ENCODE measurements around the gene CLEC20A. TPM values are rescaled to one million over a fixed set of nuclear protein-coding genes. Genes with fewer than 3 reads are reported as not detected.

CLEC20A gene
- total and polyA plus RNA-seq, 2 donors (not counting 1 experiment from before 2014, with no cell fraction given), result 4.9 to 5.2 TPM

GRCh38 chr1:178516110-178516509 is 19.3 kb upstream of the CLEC20A start:
- WGBS (ENCODE audit: insufficient coverage), result 100% methylated on average over 3 of the region's 4 CpGs
- H3K27ac ChIP-seq (ENCODE audit: low read length in 2 of 2), result no peak overlapping the region
- Mint-ChIP-seq H3K4me3 (no peak overlapping the region), H3K27me3 (no peaks in the 10 kb centered on the region), H3K9me3 (ENCODE audit: insufficient read depth) (no peaks in the 10 kb centered on the region), H3K4me1 (no peaks in the 10 kb centered on the region), H3K27ac (no peak overlapping the region)
- no peak overlapping the region for H3K4me2 ChIP-seq (replicated peaks; ENCODE audit: low read depth, low read length, poor library complexity, severe bottlenecking)
- ChIA-PET CTCF (interaction anchor here (1.0 kb wide), 1 partner anchor 17 kb away, joined by 7 read pairs; no protein-coding TSS in a partner anchor), POLR2A (no interaction called here)
- H3K9me3 ChIP-seq (ENCODE audit: control extremely low read depth in 1 of 3, control insufficient read depth in 2 of 3, insufficient read depth in 1 of 3, low read length in 2 of 3), result no peaks in the 10 kb centered on the region
- ATAC-seq (ENCODE audit: low read depth) (no peak), DNase-seq (no peak)
- no peak overlapping the region for H2AFZ ChIP-seq (ENCODE audit: insufficient read depth, low read depth, low read length, poor library complexity, severe bottlenecking)
- H3K4me1 ChIP-seq (ENCODE audit: control insufficient read depth in 2 of 2, insufficient read depth in 2 of 2, low read length in 2 of 2), result no peaks in the 10 kb centered on the region
- no peak overlapping the region for H3K9ac ChIP-seq (ENCODE audit: low read length)
- H3K79me2 ChIP-seq (ENCODE audit: control insufficient read depth, insufficient read depth, low read length), result no peaks in the 10 kb centered on the region
- intact Hi-C loops (cut with micrococcal nuclease), result no loop called here
- no peaks in the 10 kb centered on the region for H3K36me3 ChIP-seq (replicated peaks in 1 of 2; ENCODE audit: control extremely low read depth in 1 of 2, control insufficient read depth in 1 of 2, extremely low read depth in 1 of 2, insufficient read depth in 2 of 2, low read length in 1 of 2)
- no peak overlapping the region for H3K4me3 ChIP-seq (ENCODE audit: control extremely low read depth in 1 of 5, extremely low read depth in 1 of 5, insufficient read depth in 1 of 5, low read depth in 2 of 5, low read length in 4 of 5)
- no peaks in the 10 kb centered on the region for H3K27me3 ChIP-seq (replicated peaks in 1 of 4; ENCODE audit: control extremely low read depth in 1 of 4, control insufficient read depth in 3 of 4, insufficient read depth in 4 of 4, low read length in 3 of 4)
- no peaks in the 10 kb centered on the region for H4K20me1 ChIP-seq (ENCODE audit: control insufficient read depth, insufficient read depth, low read length, poor library complexity, severe bottlenecking)
- TF ChIP-seq EZH2 (IDR thresholded peaks at IDR 0.05; ENCODE audit: borderline replicate concordance, insufficient read depth, low read depth, low read length, poor library complexity, severe bottlenecking), result no peak
- no peak for TF ChIP-seq CTCF (IDR thresholded peaks at IDR 0.05)

- H3K9me3 Mint-ChIP-seq (ENCODE audit: insufficient read depth), result no peaks in the 10 kb centered on the region
- Histone ChIP-seq H3K4me3 (ENCODE audit: control extremely low read depth in 1 of 5, extremely low read depth in 1 of 5, insufficient read depth in 1 of 5, low read depth in 2 of 5, low read length in 4 of 5) (no peak overlapping the region), H3K79me2 (ENCODE audit: control insufficient read depth, insufficient read depth, low read length) (no peaks in the 10 kb centered on the region), H3K27me3 (replicated peaks in 1 of 4; ENCODE audit: control extremely low read depth in 1 of 4, control insufficient read depth in 3 of 4, insufficient read depth in 4 of 4, low read length in 3 of 4) (no peaks in the 10 kb centered on the region), H3K9me3 (ENCODE audit: control extremely low read depth in 1 of 3, control insufficient read depth in 2 of 3, insufficient read depth in 1 of 3, low read length in 2 of 3) (no peaks in the 10 kb centered on the region), H3K27ac (ENCODE audit: low read length in 2 of 2) (no peak overlapping the region), H3K4me2 (replicated peaks; ENCODE audit: low read depth, low read length, poor library complexity, severe bottlenecking) (no peak overlapping the region), H3K4me1 (ENCODE audit: control insufficient read depth in 2 of 2, insufficient read depth in 2 of 2, low read length in 2 of 2) (no peaks in the 10 kb centered on the region), H4K20me1 (ENCODE audit: control insufficient read depth, insufficient read depth, low read length, poor library complexity, severe bottlenecking) (no peaks in the 10 kb centered on the region), H3K9ac (ENCODE audit: low read length) (no peak overlapping the region), H3K36me3 (replicated peaks in 1 of 2; ENCODE audit: control extremely low read depth in 1 of 2, control insufficient read depth in 1 of 2, extremely low read depth in 1 of 2, insufficient read depth in 2 of 2, low read length in 1 of 2) (no peaks in the 10 kb centered on the region), H2AFZ (ENCODE audit: insufficient read depth, low read depth, low read length, poor library complexity, severe bottlenecking) (no peak overlapping the region)
- no peaks in the 10 kb centered on the region for H3K27me3 Mint-ChIP-seq
- TF ChIP-seq EZH2 (IDR thresholded peaks at IDR 0.05; ENCODE audit: borderline replicate concordance, insufficient read depth, low read depth, low read length, poor library complexity, severe bottlenecking) (no peak), CTCF (IDR thresholded peaks at IDR 0.05) (no peak)
- H3K4me1 Mint-ChIP-seq, result no peaks in the 10 kb centered on the region
- no peak overlapping the region for H3K27ac Mint-ChIP-seq
- 94% methylated on average over 9 of the region's 14 CpGs for WGBS (ENCODE audit: insufficient coverage)
- H3K4me3 Mint-ChIP-seq, result no peak overlapping the region
- ATAC-seq (ENCODE audit: low read depth) (no peak), DNase-seq (no peak)
- ChIA-PET CTCF (no interaction called here), POLR2A (interaction anchor here (0.6 kb wide), 1 partner anchor 820 kb away, joined by 3 read pairs; no protein-coding TSS in a partner anchor)
- intact Hi-C loops (cut with micrococcal nuclease), result no loop called here
Observed at GRCh38 chr1:178513278-178513983, 16.7 kb upstream of the CLEC20A start.
